ENCODE measurements around the gene C17orf75. TPM values are rescaled to one million over a fixed set of nuclear protein-coding genes. Genes with fewer than 3 reads are reported as not detected.

C17orf75 gene
- total and polyA plus RNA-seq, 2 of the 8 experiments (the other 6 are each of a cell fraction or from before 2014, with no cell fraction given): 15.8 to 42.6 TPM

- TF ChIP-seq CHD7 (IDR thresholded peaks at IDR 0.05; ENCODE audit: insufficient replicate concordance, low read length): no peak
- no peak for TF ChIP-seq ATF3 (IDR thresholded peaks at IDR 0.05; ENCODE audit: insufficient read depth, low read depth, low read length)
- TF ChIP-seq POLR2A (IDR thresholded peaks at IDR 0.05; ENCODE audit: control extremely low read depth in 1 of 2, low read depth in 2 of 2, low read length in 2 of 2): no peak
- TF ChIP-seq CREB1 (IDR thresholded peaks at IDR 0.05): no peak
- no peak for TF ChIP-seq FOSL1 (IDR thresholded peaks at IDR 0.05; ENCODE audit: insufficient read depth, low read depth, low read length)
- TF ChIP-seq CTCF (IDR thresholded peaks at IDR 0.05; ENCODE audit: control extremely low read depth in 1 of 3, insufficient read depth in 1 of 3, low read depth in 1 of 3, low read length in 3 of 3): no peak
- TF ChIP-seq KDM4A (IDR thresholded peaks at IDR 0.05; ENCODE audit: low read depth, low read length, severe bottlenecking): no peak
- TF ChIP-seq TCF12 (IDR thresholded peaks at IDR 0.05; ENCODE audit: low read depth, low read length): no peak
- no peak for TF ChIP-seq SIN3A (conservative IDR thresholded peaks at IDR 0.05 in 1 of 2, IDR thresholded peaks at IDR 0.05 in 1 of 2; ENCODE audit: low read depth in 1 of 2, low read length in 2 of 2)
Observed at GRCh38 chr17:32314636-32315035, 27.3 kb downstream of the C17orf75 start (continued).
